Measurements from ENCODE around the gene ZRANB1. TPM values are rescaled to one million over a fixed set of nuclear protein-coding genes. Genes with fewer than 3 reads are reported as not detected.

ZRANB1 gene
- total RNA-seq, 1 experiment from 2014 or later, result 12.3 TPM

- no peak for DNase-seq (ENCODE audit: low spot score)
Measured at GRCh38 chr10:124921261-124921660, 20.7 kb upstream of the ZRANB1 start.

- no peak for DNase-seq (ENCODE audit: low spot score)
Measured at GRCh38 chr10:124923684-124924083, 18.2 kb upstream of the ZRANB1 start.

GRCh38 chr10:124926548-124926947, 15.4 kb upstream of the ZRANB1 start:
- DNase-seq (ENCODE audit: low spot score), result no peak

DNA sequence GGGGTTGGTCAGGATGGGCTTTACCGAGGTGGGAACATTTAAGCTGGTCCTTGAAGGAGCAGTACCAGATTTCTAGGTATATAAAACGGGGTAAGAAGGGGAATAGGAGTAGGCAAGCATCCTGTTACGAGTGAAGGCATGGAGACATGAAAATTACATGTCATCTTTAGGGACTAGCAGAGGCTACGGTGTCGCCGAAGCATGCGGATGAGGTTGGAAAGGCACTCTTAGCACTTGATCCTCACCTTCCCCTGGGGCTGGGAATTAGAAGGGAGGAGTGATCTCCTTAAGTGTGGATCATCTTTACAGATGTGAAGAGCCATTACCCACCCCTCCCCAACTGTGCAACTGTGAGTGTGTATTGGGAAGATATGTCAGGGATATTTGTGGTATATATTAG, 13.8 kb upstream of the ZRANB1 start:
- no peak for DNase-seq (ENCODE audit: low spot score)

DNA sequence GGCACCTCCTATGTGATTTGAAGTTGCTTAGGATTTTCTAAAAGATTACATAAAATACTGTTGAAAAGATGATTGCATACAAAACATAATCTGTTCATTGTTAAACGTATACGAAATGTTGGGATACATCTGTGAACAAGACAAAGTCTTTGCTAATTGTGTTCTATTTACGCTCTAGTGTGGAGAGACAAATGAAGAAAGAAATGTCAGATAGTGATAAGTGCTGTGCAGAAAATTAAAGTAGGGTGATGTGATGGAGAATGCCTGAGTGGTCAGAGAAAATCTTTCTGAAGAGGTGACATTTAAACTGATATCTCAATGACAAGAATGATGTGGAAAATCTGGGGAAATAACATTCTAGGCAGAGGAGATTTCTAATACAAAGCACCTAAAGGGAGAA, 13.4 kb upstream of the ZRANB1 start:
- no peak for DNase-seq (ENCODE audit: low spot score)

GRCh38 chr10:124935946-124936345, 6.0 kb upstream of the ZRANB1 start:
- DNase-seq (ENCODE audit: low spot score), result no peak

GRCh38 chr10:124936813-124937212, 5.1 kb upstream of the ZRANB1 start:
- DNase-seq (ENCODE audit: low spot score), result no peak

DNA sequence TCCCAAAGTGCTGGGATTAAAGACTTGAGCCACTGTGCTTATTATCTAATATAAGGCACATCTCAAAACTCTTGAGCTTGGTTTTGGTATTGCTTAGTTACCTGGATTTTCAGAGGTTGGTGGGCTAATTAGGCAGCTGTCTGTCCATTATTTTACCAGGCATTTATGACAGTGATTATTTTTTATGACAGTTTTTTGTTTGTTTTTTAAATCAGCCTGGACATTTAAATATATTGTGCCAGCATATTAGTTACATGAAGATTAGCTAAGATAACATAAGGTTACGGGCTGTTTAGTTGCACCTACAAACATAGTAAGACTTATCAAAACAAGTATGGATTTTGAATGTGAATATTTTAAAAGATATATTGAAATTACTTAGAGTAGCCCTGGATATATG, 2.6 kb upstream of the ZRANB1 start:
- DNase-seq (ENCODE audit: low spot score), result no peak

- no peak for DNase-seq (ENCODE audit: low spot score)
Measured at GRCh38 chr10:124942317-124943169, 620 bp downstream of the ZRANB1 start.

DNA sequence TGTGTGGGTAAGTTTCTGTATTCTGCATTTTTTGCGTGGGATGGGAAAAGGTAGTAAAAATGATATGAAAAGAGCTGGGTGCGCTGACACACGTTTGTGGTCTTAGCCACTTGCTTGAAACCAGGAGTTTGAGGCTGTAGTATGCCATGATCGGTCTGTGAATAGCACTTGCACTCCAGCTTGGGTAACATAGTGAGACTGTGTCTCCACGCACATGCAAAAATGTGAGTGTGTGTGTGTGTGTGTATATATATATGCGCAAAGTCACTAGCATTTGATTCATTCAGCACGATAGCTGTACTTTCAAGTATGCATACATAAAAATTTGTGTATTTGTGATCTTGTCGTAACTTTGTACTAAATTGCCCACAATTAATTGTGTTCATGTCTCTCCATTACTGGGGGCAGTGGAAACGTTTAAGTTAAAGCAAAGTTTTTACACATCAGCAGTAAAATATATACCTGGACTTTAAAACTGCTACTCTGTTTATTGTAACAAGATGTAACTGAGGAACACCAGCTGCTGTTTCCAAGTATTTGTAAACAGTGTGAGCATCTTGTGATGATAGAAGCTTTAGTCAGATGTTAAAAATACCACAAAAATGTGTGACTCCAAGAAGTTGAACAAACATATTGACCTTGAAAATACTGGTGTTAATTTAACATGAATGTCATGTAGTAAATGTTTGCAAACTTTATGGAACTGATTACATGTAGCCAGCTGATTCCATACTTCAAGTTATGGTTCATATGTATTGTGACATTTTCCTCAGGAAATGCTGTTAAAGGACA, 1.6 kb downstream of the ZRANB1 start:
- peak; percentile 25 for DNase-seq (ENCODE audit: low spot score)

- DNase-seq (ENCODE audit: low spot score), result no peak
Measured at GRCh38 chr10:124944982-124945381, 3.1 kb downstream of the ZRANB1 start.

DNA sequence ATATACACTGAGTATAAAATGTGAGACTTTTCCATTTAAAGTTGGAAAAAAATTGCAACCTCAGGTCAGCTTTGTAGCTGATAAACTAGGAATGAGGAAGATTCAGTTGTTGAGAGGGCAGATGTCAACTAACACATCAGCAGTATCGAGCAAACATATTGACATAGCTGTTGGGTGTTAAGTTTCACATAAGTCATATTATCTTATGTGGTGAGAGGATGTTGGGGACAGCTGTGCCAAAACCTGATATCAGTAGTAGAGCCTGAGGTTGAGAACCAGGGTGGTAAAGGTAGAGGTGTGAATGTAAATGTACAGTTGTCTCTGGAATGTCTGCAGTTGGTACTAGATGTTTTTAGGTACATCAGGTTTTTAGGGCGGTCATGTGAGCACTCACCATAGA, 5.0 kb downstream of the ZRANB1 start:
- DNase-seq (ENCODE audit: low spot score), result no peak

DNA sequence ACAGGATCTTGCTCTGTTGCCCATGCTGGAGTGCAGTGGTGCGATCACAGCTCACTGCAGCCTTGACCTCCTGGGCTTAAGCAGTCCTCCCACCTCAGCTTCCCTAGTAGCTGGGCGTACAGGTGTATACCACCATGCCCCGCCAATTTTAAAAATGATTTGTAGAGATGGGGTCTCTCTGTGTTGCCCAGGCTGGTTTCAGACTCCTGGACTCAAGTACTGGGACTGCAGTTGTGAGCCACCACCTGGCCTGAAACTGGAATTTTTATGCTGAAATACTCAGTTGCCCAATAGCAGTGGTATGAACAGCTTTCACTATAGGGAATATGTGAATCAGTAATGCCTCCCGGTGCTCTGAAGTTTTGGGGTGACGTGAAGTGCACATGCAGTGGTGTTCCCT, 7.6 kb downstream of the ZRANB1 start:
- DNase-seq (ENCODE audit: low spot score), result no peak

DNA sequence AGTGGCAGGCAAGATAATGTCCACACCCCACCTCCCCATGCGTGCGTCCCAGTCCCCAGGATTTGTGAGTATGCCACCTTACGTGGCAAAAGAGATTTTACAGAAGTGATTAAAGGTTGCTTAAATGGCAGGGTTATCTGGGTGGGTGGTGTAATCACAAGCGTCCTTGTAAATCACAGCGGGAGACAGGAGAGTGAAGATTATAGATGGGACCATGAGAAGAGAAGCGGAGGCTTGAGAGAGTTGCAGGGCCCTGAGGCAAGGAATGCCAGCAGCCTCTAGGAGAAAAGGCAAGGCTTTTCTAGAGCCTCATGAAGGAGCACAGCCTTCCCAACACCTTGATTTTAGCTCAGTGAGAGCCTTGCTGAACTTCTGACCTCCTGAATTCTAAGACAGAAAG, 10.2 kb downstream of the ZRANB1 start:
- no peak for DNase-seq (ENCODE audit: low spot score)

GRCh38 chr10:124953421-124953820, 11.5 kb downstream of the ZRANB1 start:
- no peak for DNase-seq (ENCODE audit: low spot score)

- DNase-seq (ENCODE audit: low spot score), result no peak
Measured at GRCh38 chr10:124955243-124955642, 13.3 kb downstream of the ZRANB1 start.

DNA sequence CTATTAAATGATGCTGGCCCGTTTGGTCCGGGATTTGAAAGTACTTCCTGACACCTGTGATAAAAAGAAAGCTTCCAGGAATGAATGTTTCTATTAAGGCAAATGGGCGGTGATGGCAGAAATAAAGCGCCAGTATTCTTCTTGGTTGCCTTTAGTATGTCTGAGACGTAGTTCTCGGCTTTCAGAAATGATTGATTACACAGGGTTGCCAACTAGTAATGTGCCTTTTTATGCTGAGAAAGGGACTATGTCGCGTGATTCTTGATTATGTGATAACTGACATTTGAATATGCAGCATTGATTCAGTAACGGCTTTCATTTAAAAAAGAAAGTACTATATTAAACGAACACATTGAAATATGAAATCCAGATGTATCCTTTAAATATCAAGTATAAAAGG, 13.9 kb downstream of the ZRANB1 start:
- DNase-seq (ENCODE audit: low spot score), result no peak

- no peak for DNase-seq (ENCODE audit: low spot score)
Measured at GRCh38 chr10:124956764-124957163, 14.8 kb downstream of the ZRANB1 start.

- no peak for DNase-seq (ENCODE audit: low spot score)
Measured at GRCh38 chr10:124957404-124957947, 15.6 kb downstream of the ZRANB1 start.

- DNase-seq (ENCODE audit: low spot score), result no peak
Measured at GRCh38 chr10:124959564-124959963, 17.6 kb downstream of the ZRANB1 start.

GRCh38 chr10:124961248-124961570, 19.3 kb downstream of the ZRANB1 start:
- DNase-seq (ENCODE audit: low spot score), result no peak

DNA sequence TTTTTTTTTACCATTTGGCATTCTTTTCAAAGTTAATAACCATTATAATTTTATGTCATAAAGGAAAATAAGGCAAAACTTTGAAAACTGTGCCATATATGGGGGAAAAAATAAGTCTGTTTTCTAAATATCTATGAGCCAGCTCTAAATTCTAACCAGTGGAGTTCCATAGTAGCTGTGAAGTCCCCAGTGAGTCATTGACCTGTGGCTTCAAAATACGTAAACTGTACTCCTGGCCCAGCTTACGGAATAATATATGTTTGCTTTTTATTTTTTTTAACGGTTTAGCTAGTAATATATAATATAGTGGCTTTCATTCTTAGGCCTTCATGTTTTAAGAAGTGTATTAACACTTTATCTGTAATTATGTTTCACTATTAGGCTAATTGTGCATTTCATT, 20.5 kb downstream of the ZRANB1 start:
- no peak for DNase-seq (ENCODE audit: low spot score)
